GM18873 (cell line): ENCODE measurements around the gene AKR1C4.

ENCODE experiments used
- ATAC-seq: cut with Tn5 transposase; IDR thresholded peaks from one replicate; pipeline ENCODE4 v1.9.1; 2021; ENCODE audit warnings: mild to moderate bottlenecking, moderate library complexity, moderate number of reproducible peaks; ENCODE audit not compliant: unreplicated experiment, low FRiP score

AKR1C4 gene

DNA sequence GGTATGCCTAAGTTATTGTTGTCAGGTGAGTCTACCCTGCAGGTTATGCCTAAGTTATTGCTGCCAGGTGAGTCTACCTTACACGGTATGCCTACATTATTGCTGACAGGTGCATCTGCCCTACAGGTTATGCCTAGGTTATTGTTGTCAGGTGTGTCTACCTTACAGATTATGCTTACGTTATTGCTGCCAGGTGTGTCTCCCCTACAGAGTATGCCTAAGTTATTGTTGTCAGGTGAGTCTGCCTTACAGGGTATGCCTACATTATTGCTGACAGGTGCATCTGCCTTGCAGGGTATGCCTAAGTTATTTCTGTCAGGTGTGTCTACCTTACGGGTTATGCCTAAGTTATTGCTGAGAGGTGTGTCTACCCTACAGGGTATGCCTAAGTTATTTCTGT lies 64.2 kb downstream of the AKR1C4 start:
- no peak for ATAC-seq

DNA sequence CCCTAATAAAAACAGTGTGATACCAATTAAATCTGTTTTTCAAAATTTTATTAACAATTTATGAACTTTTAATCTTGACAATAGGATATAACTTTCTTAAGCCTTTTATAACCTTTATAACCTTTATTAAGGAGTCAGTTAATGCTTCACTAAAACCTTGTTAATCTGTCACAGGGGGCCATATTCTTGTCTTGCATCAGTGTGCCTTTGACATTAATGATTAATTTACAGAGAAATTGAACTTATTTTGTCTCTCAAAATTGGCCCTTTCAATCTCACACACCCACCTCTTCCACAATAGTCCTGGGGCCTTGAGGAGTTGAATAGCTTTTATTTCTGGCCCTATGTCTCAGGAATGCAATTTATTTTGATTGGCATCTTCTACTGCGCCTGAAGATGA lies 68.5 kb downstream of the AKR1C4 start:
- ATAC-seq = no peak

- no peak for ATAC-seq
Measured at GRCh38 chr10:5266351-5266750, 69.7 kb downstream of the AKR1C4 start.

DNA sequence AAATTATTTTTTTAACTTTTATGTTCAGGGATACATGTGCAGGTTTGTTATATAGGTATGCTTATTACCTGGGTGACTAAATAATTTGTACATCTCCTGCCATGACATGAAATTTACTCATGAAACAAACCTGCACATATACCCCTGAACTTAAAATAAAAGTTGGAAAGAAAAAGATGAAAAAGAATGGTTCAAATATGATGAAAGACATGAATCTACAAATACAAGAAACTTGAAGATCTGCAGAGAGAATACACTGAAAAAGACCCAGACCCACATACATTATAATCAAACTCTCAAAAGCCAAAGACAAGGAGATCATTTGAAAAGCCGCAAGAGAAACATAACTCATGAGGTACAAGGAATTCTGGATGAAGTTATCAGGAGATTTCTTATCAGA lies 70.2 kb downstream of the AKR1C4 start:
- ATAC-seq = no peak

DNA sequence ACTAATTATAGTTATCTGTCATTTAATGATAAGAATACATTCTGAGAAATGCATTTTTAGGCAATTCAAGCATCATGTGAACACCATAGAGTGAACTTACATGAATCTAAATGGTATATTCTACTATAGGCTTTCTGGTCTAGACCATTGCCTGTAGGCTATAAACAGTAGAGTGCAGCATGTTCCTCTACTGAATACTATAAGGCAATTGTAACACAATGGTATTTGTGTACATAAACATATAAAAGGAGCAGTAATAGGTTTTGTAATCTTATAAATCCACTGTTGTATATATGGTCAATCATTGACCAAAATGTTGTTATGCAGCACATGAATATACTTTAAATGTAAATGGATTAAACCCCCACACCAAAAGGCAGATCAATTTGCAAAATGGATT lies 71.6 kb downstream of the AKR1C4 start:
- ATAC-seq = no peak
